ENCODE results near the gene ARL4C.

GRCh38 chr2:234497594-234498235 lies 834 bp upstream of the ARL4C start:
- no peak for TF ChIP-seq EZH2phosphoT487 (conservative IDR thresholded peaks at IDR 0.05; ENCODE audit: low read length)
- TF ChIP-seq CTCF (IDR thresholded peaks at IDR 0.05; ENCODE audit: insufficient read depth, low read length, poor library complexity, severe bottlenecking), result no peak

Data from SU-DHL-6 (cell line).